SK-N-SH (cell line): ENCODE measurements around the gene C18orf63. TPM values are rescaled to one million over a fixed set of nuclear protein-coding genes. Genes with fewer than 3 reads are reported as not detected.

Experiments
- CTCF ChIA-PET: fragments of 300-600, 350-600 bp; formaldehyde crosslinking; extraction: SDS; loops from one replicate; lab custom pipeline; 2021; lab: Yijun Ruan, JAX
- POLR2A ChIA-PET: fragments of 350-600 bp; sonication (Branson Sonifier 250); formaldehyde crosslinking; extraction: SDS; loops from one replicate; lab custom pipeline; 2020; ENCODE audit warnings: antibody characterized with exemption, inconsistent platforms; lab: Yijun Ruan, JAX
- DNase-seq: peaks from one replicate; pipeline ENCODE4 v3.0.0; 2012
- H2AFZ ChIP-seq: fragments of 200-600 bp; sonication (generic); 2 replicates; pipeline ENCODE4 v1.8.1; 2016; ENCODE audit warnings: antibody characterized with exemption, mild to moderate bottlenecking, low read depth
- H3F3A ChIP-seq: fragments of 200-600 bp; sonication (generic); replicated peaks from 2 replicates; pipeline ENCODE3; 2016; ENCODE audit warnings: antibody characterized with exemption, mild to moderate bottlenecking; ENCODE audit not compliant: insufficient read depth
- H3K27ac ChIP-seq, 2 experiments: fragments of 200-500 bp in 1 of 2; fragments of 200-600 bp in 1 of 2; sonication (Bioruptor generic) in 1 of 2; sonication (generic), shearing (Covaris generic) in 1 of 2; 2 replicates each; pipeline versions ENCODE4 v1.5.1 to v1.6.1; 2014 to 2016; ENCODE audit warnings: low read depth in 2 of 2, inconsistent platforms in 1 of 2, low read length in 1 of 2, mild to moderate bottlenecking in 1 of 2, mixed read lengths in 1 of 2
- H3K27me3 ChIP-seq: fragments of 200-600 bp; sonication (generic), shearing (Covaris generic); 2 replicates; pipeline ENCODE4 v1.6.1; 2016; ENCODE audit warnings: mixed run types; ENCODE audit not compliant: insufficient read depth
- H3K36me3 ChIP-seq, 2 experiments: fragments of 200-500 bp in 1 of 2; fragments of 200-600 bp in 1 of 2; sonication (Bioruptor generic) in 1 of 2; sonication (generic) in 1 of 2; replicated peaks in 1 of 2; 2 replicates each; pipeline versions ENCODE3 to v1.5.1; 2014 to 2016; ENCODE audit warnings: low read length in 1 of 2, mild to moderate bottlenecking in 1 of 2; ENCODE audit not compliant: insufficient read depth in 2 of 2, control insufficient read depth in 1 of 2
- H3K4me1 ChIP-seq, 2 experiments: fragments of 200-500 bp in 1 of 2; fragments of 200-600 bp in 1 of 2; sonication (Bioruptor generic) in 1 of 2; sonication (generic), shearing (Covaris generic) in 1 of 2; 2 replicates each; pipeline versions ENCODE4 v1.5.1 to v1.6.1; 2014 to 2016; ENCODE audit warnings: low read depth in 1 of 2, low read length in 1 of 2, mixed run types in 1 of 2; ENCODE audit not compliant: insufficient read depth in 2 of 2, control insufficient read depth in 1 of 2
- H3K4me2 ChIP-seq: fragments of 200-600 bp; sonication (generic), shearing (Covaris generic); 2 replicates; pipeline ENCODE4 v1.6.1; 2017; ENCODE audit warnings: mixed run types
- H3K4me3 ChIP-seq, 2 experiments: fragments of 200-500 bp in 1 of 2; fragments of 200-600 bp in 1 of 2; sonication (Bioruptor generic) in 1 of 2; sonication (generic), shearing (Covaris generic) in 1 of 2; 2 replicates each; pipeline versions ENCODE4 v1.5.1 to v1.8.1; 2014 to 2016; ENCODE audit warnings: low read depth in 2 of 2, inconsistent platforms in 1 of 2, low read length in 1 of 2, mild to moderate bottlenecking in 1 of 2, mixed read lengths in 1 of 2, moderate library complexity in 1 of 2
- H3K79me2 ChIP-seq: fragments of 200-600 bp; sonication (generic); 2 replicates; pipeline ENCODE4 v1.8.1; 2017; ENCODE audit warnings: mild to moderate bottlenecking; ENCODE audit not compliant: insufficient read depth
- H3K9ac ChIP-seq: fragments of 200-600 bp; sonication (generic); 2 replicates; pipeline ENCODE4 v1.6.1; 2017; ENCODE audit warnings: mixed run types
- H3K9me2 ChIP-seq: fragments of 200-600 bp; sonication (generic); 2 replicates; pipeline ENCODE4 v1.6.1; 2017; ENCODE audit warnings: mixed run types
- H3K9me3 ChIP-seq: fragments of 200-600 bp; sonication (generic); 2 replicates; pipeline ENCODE4 v1.6.1; 2017; ENCODE audit warnings: mixed run types, mild to moderate bottlenecking, moderate library complexity
- H4K20me1 ChIP-seq: fragments of 200-600 bp; sonication (generic); 2 replicates; pipeline ENCODE4 v1.6.1; 2017; ENCODE audit warnings: mild to moderate bottlenecking, mixed run types; ENCODE audit not compliant: insufficient read depth
- CTCF ChIP-seq: fragments of 200-600 bp; sonication (generic); IDR thresholded peaks from 2 replicates; pipeline ENCODE4 v1.6.1; 2017; ENCODE audit warnings: antibody characterized with exemption, mild to moderate bottlenecking, moderate library complexity
- ELF1 ChIP-seq: IDR thresholded peaks from 2 replicates; pipeline ENCODE4 v1.4.0; 2012
- GABPA ChIP-seq: IDR thresholded peaks from 2 replicates; pipeline ENCODE4 v1.4.0; 2012; ENCODE audit warnings: low read depth, mild to moderate bottlenecking
- GATA2 ChIP-seq: sonication (generic); formaldehyde crosslinking; IDR thresholded peaks from 2 replicates; pipeline ENCODE4 v1.5.0; 2020; ENCODE audit warnings: mild to moderate bottlenecking, missing genetic modification reagents
- MEF2A ChIP-seq: IDR thresholded peaks from 2 replicates; pipeline ENCODE4 v1.4.0; 2012; ENCODE audit warnings: low read depth, borderline replicate concordance
- PBX3 ChIP-seq: IDR thresholded peaks from 2 replicates; pipeline ENCODE4; 2012
- POLR2AphosphoS5 ChIP-seq: IDR thresholded peaks from 2 replicates; pipeline ENCODE4 v1.6.1; 2012; ENCODE audit warnings: low read depth, low read length
- RAD21 ChIP-seq: IDR thresholded peaks from 2 replicates; pipeline ENCODE4 v1.6.1; 2012; ENCODE audit warnings: mild to moderate bottlenecking, low read length
- RCOR1 ChIP-seq: fragments of 150-350 bp; IDR thresholded peaks from 2 replicates; pipeline ENCODE4 v1.6.1; 2017; ENCODE audit warnings: antibody characterized with exemption, low read length
- RFX5 ChIP-seq: IDR thresholded peaks from 2 replicates; pipeline ENCODE4 v1.6.1; 2012; ENCODE audit warnings: mild to moderate bottlenecking, improper control_type of control experiment, low read length
- RXRA ChIP-seq: IDR thresholded peaks from 2 replicates; pipeline ENCODE4 v1.4.0; 2012; ENCODE audit warnings: low read depth, mild to moderate bottlenecking, borderline replicate concordance
- TAF1 ChIP-seq: IDR thresholded peaks from 2 replicates; pipeline ENCODE4 v1.6.1; 2012; ENCODE audit warnings: low read depth, mild to moderate bottlenecking, low read length, moderate library complexity, borderline replicate concordance
- TEAD4 ChIP-seq: IDR thresholded peaks from 2 replicates; pipeline ENCODE4 v1.4.0; 2012; ENCODE audit warnings: mild to moderate bottlenecking, borderline replicate concordance; ENCODE audit not compliant: insufficient read depth
- USF2 ChIP-seq: fragments of 150-350 bp; IDR thresholded peaks from 2 replicates; pipeline ENCODE4 v1.6.1; 2017; ENCODE audit warnings: antibody characterized with exemption, low read length, low read depth, borderline replicate concordance
- ZBTB33 ChIP-seq: IDR thresholded peaks from 2 replicates; pipeline ENCODE4 v1.4.0; 2012; ENCODE audit warnings: low read depth, borderline replicate concordance
- polyA plus RNA-seq, 3 experiments: library from polyadenylated mRNA; depleted of rRNA; stranded (reverse); fragments of >200 nt; gene quantifications; 2 replicates each; pipeline ENCODE4 v1.2.3, GENCODE V29; 2012

Gene C18orf63
- polyA plus RNA-seq, 1 of the 3 experiments (the other 2 are of a cell fraction): not detected

GRCh38 chr18:74333091-74333490 is 17.5 kb downstream of the C18orf63 start (continued):
- TF ChIP-seq USF2: no peak
- no peak for TF ChIP-seq ZBTB33

- no peak overlapping the region for H3K9ac ChIP-seq
- H3K4me1 ChIP-seq: no peaks in the 10 kb centered on the region
- H3K27ac ChIP-seq: no peak overlapping the region
- H4K20me1 ChIP-seq: no peaks in the 10 kb centered on the region
- H3K27me3 ChIP-seq: 0 out of 2 replicates have a peak, but pooled peaks cover 6% of the 10 kb centered on the region
- no peaks in the 10 kb centered on the region for H3K79me2 ChIP-seq
- H3K4me2 ChIP-seq: no peak overlapping the region
- H3K9me2 ChIP-seq: no peaks in the 10 kb centered on the region
- ChIA-PET CTCF (interaction anchor here (0.8 to 2.3 kb wide), 2 partner anchors 8 to 137 kb away, joined by 3 to 13 read pairs; no protein-coding TSS in a partner anchor), POLR2A (no interaction called here)
- DNase-seq: no peak
- TF ChIP-seq PBX3 (no peak), ELF1 (no peak), MEF2A (no peak), GATA2 (no peak), TAF1 (no peak), RCOR1 (no peak), CTCF (no peak), GABPA (no peak), ZBTB33 (no peak), RAD21 (no peak), RXRA (no peak), TEAD4 (no peak), POLR2AphosphoS5 (no peak), RFX5 (no peak)
- no peak overlapping the region for H2AFZ ChIP-seq
- no peak overlapping the region for H3K4me3 ChIP-seq
- H3K9me3 ChIP-seq: no peaks in the 10 kb centered on the region
- no peaks in the 10 kb centered on the region for H3F3A ChIP-seq
- H3K36me3 ChIP-seq: no peaks in the 10 kb centered on the region
Observed at GRCh38 chr18:74334242-74334893, 18.7 kb downstream of the C18orf63 start.
